ENCODE data around the gene METAP2. TPM values are rescaled to one million over a fixed set of nuclear protein-coding genes. Genes with fewer than 3 reads are reported as not detected.

The METAP2 gene
- polyA plus RNA-seq, 1 donor (not counting 4 experiments of a cell fraction or from before 2014, with no cell fraction given) = 103 TPM

GRCh38 chr12:95522692-95523091 is 48.7 kb downstream of the METAP2 start:
- TF ChIP-seq, protein P1, sequence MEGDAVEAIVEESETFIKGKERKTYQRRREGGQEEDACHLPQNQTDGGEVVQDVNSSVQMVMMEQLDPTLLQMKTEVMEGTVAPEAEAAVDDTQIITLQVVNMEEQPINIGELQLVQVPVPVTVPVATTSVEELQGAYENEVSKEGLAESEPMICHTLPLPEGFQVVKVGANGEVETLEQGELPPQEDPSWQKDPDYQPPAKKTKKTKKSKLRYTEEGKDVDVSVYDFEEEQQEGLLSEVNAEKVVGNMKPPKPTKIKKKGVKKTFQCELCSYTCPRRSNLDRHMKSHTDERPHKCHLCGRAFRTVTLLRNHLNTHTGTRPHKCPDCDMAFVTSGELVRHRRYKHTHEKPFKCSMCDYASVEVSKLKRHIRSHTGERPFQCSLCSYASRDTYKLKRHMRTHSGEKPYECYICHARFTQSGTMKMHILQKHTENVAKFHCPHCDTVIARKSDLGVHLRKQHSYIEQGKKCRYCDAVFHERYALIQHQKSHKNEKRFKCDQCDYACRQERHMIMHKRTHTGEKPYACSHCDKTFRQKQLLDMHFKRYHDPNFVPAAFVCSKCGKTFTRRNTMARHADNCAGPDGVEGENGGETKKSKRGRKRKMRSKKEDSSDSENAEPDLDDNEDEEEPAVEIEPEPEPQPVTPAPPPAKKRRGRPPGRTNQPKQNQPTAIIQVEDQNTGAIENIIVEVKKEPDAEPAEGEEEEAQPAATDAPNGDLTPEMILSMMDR (optimal IDR thresholded peaks at IDR 0.05 in 1 of 3, IDR thresholded peaks at IDR 0.05 in 1 of 3, conservative IDR thresholded peaks at IDR 0.05 in 1 of 3; ENCODE audit: extremely low read depth in 1 of 3, insufficient read depth in 2 of 3, low read length in 3 of 3) = no peak
- TF ChIP-seq EZH2 (IDR thresholded peaks at IDR 0.05; ENCODE audit: low read length) = no peak
- dilution Hi-C loops (cut with MboI; ENCODE audit: extremely low pct_ligation_motif_present, low sequenced_read_pairs) = no loop called here

GRCh38 chr12:95528431-95528830 is 54.5 kb downstream of the METAP2 start:
- no peaks in the 10 kb centered on the region for H3K79me2 ChIP-seq (ENCODE audit: control insufficient read depth, insufficient read depth, low read length)
- DNase-seq (ENCODE audit: low read depth, low spot score) = no peak
- dilution Hi-C loops (cut with MboI; ENCODE audit: extremely low pct_ligation_motif_present, low sequenced_read_pairs) = no loop called here
- H3K27ac ChIP-seq (ENCODE audit: control insufficient read depth, insufficient read depth, low read length) = no peak overlapping the region
- H3K36me3 ChIP-seq (ENCODE audit: control insufficient read depth in 2 of 2, extremely low read depth in 1 of 2, insufficient read depth in 2 of 2, low read length in 2 of 2) = no peaks in the 10 kb centered on the region
- H3K9me1 ChIP-seq (ENCODE audit: control insufficient read depth, extremely low read depth, insufficient read depth, low read length) = no peaks in the 10 kb centered on the region
- no peak overlapping the region for H3K4me3 ChIP-seq (ENCODE audit: control insufficient read depth in 2 of 3, extremely low read depth in 1 of 3, insufficient read depth in 2 of 3, low read depth in 1 of 3, low read length in 3 of 3)
- no peak overlapping the region for H2AFZ ChIP-seq (ENCODE audit: control insufficient read depth, low read length)
- no peaks in the 10 kb centered on the region for H4K20me1 ChIP-seq (ENCODE audit: control insufficient read depth, extremely low read depth, insufficient read depth, low read length)
- FAIRE-seq = no peak
- H3K4me1 ChIP-seq (ENCODE audit: control insufficient read depth, extremely low read depth, insufficient read depth, low read length) = peaks cover 4% of the 10 kb centered on the region
- TF ChIP-seq, protein P1 (optimal IDR thresholded peaks at IDR 0.05 in 1 of 3, IDR thresholded peaks at IDR 0.05 in 1 of 3, conservative IDR thresholded peaks at IDR 0.05 in 1 of 3; ENCODE audit: extremely low read depth in 1 of 3, insufficient read depth in 2 of 3, low read length in 3 of 3) = no peak
- TF ChIP-seq EZH2 (IDR thresholded peaks at IDR 0.05; ENCODE audit: low read length) = no peak
- H3K4me2 ChIP-seq (ENCODE audit: control insufficient read depth, extremely low read depth, insufficient read depth, low read depth, low read length) = no peak overlapping the region
- H3K9ac ChIP-seq (ENCODE audit: control insufficient read depth, extremely low read depth, insufficient read depth, low read length) = no peak overlapping the region
- H3K9me3 ChIP-seq (ENCODE audit: control insufficient read depth, low read depth, low read length) = no peaks in the 10 kb centered on the region
- no peaks in the 10 kb centered on the region for H3K27me3 ChIP-seq (ENCODE audit: control insufficient read depth, extremely low read depth, insufficient read depth, low read length)

More at GRCh38 chr12:95522692-95523091, 48.7 kb downstream of the METAP2 start:
- Histone ChIP-seq H3K27me3 (ENCODE audit: control insufficient read depth, extremely low read depth, insufficient read depth, low read length) (no peaks in the 10 kb centered on the region), H3K4me3 (ENCODE audit: control insufficient read depth in 2 of 3, extremely low read depth in 1 of 3, insufficient read depth in 2 of 3, low read depth in 1 of 3, low read length in 3 of 3) (no peak overlapping the region), H3K4me2 (ENCODE audit: control insufficient read depth, extremely low read depth, insufficient read depth, low read depth, low read length) (no peak overlapping the region), H2AFZ (ENCODE audit: control insufficient read depth, low read length) (no peak overlapping the region), H3K79me2 (ENCODE audit: control insufficient read depth, insufficient read depth, low read length) (no peaks in the 10 kb centered on the region), H3K27ac (ENCODE audit: control insufficient read depth, insufficient read depth, low read length) (no peak overlapping the region), H3K9me1 (ENCODE audit: control insufficient read depth, extremely low read depth, insufficient read depth, low read length) (no peaks in the 10 kb centered on the region), H3K9ac (ENCODE audit: control insufficient read depth, extremely low read depth, insufficient read depth, low read length) (no peak overlapping the region), H3K4me1 (ENCODE audit: control insufficient read depth, extremely low read depth, insufficient read depth, low read length) (no peaks in the 10 kb centered on the region), H3K9me3 (ENCODE audit: control insufficient read depth, low read depth, low read length) (no peaks in the 10 kb centered on the region), H3K36me3 (ENCODE audit: control insufficient read depth in 2 of 2, extremely low read depth in 1 of 2, insufficient read depth in 2 of 2, low read length in 2 of 2) (no peaks in the 10 kb centered on the region), H4K20me1 (ENCODE audit: control insufficient read depth, extremely low read depth, insufficient read depth, low read length) (no peaks in the 10 kb centered on the region)
- DNase-seq (ENCODE audit: low read depth, low spot score) (no peak), FAIRE-seq (no peak)
